GM12873 (cell line): Measurements from ENCODE around the gene KLF11.

Source experiments
- TF ChIP-seq, protein P1 (sequence below): IDR thresholded peaks from 2 replicates; pipeline ENCODE4 v1.5.1; 2012; ENCODE audit warnings: low read depth, mild to moderate bottlenecking, moderate library complexity, low read length, control low read depth; ENCODE audit not compliant: insufficient read depth; ENCODE audit errors: missing control alignments

KLF11 gene

DNA sequence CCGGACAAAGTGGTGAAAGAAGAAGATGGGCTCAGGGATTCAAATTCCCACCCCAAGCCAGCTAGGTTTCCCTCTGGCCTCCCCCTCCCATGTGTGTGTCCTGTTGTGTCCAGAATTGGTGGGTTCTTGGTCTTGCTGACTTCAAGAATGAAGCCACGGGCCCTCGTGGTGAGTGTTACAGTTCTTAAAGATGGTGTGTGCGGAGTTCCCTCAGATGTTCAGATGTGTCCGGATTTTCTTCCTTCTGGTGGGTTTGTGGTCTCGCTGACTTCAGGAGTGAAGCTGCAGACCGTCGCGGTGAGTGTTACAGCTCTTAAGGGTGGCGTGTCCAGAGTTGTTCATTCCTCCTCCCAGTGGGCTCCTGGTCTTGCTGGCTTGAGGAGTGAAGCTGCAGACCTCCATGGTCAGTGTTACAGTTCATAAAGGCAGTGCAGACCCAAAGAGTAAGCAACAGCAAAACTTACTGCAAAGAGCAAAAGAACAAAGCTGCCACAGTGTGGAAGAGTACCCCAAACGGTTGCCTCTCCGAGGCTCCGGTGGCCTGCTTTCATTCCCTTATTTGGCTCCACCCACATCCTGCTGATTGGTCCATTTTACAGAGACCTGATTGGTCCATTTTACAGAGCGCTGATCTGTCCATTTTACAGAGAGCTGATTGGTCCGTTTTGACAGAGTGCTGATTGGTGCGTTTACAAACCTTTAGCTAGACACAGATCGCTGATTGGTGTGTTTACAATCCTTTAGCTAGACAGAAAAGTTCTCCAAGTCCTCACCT lies 37.7 kb upstream of the KLF11 start:
- TF ChIP-seq, protein P1, sequence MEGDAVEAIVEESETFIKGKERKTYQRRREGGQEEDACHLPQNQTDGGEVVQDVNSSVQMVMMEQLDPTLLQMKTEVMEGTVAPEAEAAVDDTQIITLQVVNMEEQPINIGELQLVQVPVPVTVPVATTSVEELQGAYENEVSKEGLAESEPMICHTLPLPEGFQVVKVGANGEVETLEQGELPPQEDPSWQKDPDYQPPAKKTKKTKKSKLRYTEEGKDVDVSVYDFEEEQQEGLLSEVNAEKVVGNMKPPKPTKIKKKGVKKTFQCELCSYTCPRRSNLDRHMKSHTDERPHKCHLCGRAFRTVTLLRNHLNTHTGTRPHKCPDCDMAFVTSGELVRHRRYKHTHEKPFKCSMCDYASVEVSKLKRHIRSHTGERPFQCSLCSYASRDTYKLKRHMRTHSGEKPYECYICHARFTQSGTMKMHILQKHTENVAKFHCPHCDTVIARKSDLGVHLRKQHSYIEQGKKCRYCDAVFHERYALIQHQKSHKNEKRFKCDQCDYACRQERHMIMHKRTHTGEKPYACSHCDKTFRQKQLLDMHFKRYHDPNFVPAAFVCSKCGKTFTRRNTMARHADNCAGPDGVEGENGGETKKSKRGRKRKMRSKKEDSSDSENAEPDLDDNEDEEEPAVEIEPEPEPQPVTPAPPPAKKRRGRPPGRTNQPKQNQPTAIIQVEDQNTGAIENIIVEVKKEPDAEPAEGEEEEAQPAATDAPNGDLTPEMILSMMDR = no peak

DNA sequence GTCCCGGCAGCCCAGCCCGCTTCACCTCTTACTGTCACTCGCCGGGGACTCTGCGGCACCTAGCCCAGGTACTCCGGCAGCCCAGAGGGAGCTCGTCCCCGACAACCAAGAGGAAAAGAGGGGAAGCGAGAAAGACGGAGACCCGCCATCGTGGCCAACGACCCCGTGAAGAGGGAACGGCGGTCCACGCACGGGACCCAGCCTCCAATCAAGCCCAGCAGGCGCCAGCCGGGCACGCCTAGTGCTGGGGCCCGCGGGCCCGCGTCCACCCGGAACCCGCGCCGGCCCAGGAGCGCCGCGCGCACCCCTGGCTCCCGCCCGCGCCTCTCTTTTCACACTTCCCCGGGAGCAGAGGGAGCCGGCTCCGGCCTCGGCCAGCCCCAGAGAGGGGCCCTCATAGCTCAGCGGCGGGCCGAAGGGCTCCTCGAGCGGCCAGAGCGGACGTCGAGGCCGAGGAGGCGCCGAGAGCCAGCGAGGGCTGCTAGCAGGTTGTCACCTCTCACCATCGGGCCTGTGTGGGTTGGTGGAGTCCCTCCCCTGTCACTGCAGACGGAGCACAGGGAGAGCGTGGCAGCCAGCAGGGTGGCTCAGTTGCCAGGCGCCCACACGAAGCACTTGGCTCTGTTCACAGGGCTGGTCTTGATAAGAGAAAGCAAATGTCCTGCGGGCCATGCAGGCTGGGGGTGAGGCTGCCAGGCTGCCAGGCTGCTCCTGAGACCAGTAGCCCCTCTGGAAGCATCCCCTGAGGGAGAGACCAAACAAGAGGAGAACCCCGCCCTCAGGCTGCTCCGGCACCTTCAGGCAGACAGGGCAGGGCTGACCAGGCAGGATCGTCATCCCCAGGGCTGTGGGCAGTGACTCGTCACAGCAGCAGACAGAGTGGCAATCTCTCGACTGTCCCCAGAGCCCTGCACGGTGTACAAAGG lies 36.9 kb upstream of the KLF11 start:
- TF ChIP-seq, protein P1 = no peak

- TF ChIP-seq, protein P1 = no peak
Observed at GRCh38 chr2:10007435-10007834, 35.9 kb upstream of the KLF11 start.

DNA sequence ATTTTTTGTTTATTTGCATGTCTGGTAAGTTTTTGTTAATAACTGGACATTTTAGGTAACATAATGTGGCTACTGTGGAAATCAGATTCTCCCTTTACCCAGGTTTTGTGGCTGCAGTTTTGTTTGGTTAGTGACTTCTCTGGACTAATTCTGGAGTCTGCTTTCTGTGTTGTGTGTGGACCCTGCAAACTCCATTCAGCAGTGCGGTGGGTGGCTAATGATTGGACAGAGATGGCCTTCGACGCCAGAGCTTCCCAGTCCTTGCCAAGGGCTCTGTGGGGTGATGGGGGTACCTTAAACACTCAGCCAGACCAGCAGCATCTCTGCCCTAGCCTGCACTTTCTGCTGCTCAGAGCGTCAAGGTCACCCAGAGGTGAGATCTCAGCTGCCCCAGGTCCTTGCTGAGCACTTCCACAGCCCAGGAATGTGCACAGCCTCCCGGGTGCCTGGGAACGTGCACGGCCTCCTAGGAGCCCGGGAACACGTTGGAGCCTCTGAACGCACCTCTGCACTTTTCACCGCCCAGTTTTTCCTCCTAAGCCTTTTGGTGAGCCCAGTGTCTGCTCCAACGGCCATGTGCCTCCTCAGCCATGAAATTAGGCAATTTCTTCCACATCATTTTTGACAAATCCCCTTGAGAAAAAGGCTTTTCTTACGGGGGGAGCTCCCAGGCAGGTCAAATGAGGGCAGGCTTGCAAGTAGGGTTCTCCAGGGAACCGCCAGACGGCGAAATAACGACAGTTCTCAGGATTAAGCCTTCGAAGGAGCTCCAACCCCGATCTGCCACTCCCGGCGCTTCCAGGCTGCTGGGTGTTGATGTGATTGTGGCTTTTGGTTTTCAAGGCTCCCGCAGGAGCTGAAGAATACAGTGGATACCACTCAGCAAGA lies 35.2 kb upstream of the KLF11 start:
- TF ChIP-seq, protein P1 = no peak

DNA sequence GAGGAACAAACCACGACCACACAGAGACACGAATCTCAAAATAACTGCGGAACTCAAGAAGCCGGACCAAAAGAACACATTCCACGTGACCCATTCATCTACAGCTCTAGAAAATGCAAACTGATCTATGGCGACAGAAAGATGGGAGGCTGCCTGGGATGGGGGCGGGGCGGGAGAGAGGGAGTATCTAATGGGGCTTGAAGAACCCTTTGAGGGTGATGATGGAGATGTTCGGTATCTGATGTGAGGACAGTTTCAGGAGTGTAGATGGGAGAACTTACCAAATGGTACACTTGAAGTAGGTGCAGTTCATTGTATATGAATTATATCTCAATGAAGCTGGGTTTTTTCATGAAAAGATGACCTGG lies 34.6 kb upstream of the KLF11 start:
- TF ChIP-seq, protein P1 = no peak

DNA sequence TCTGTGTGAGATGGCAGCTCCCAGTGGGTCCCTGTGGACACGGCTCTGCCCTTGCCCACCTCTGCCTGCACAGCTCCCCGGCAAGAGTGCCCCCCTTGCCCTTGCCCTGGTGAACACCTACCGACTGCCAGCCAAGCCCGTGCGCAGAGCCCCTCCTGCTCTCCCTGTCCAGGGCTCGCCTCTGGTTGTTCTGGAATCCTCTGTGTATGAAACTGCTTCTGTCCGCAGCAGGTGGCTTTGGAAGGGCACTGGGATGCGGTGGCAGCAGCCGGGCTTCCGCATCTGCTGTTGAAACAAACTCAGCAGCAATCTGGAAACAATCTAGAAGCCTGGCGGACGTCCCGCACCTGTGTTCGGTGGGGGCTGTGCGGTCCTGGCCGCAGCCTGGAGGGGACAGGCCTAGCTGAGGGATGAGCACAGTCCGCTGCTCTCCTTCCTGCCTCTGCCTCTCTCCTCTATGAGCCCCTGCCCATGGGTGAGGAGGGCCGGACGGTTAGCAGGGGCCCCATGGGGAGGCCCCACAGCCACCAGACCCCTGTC lies 34.0 kb upstream of the KLF11 start:
- TF ChIP-seq, protein P1 = no peak
